ENCODE measurements around the gene COL1A2. TPM values are rescaled to one million over a fixed set of nuclear protein-coding genes. Genes with fewer than 3 reads are reported as not detected.

Gene COL1A2
- total RNA-seq, 1 donor from 2014 or later: 170 TPM

GRCh38 chr7:94452239-94452638 lies 57.5 kb downstream of the COL1A2 start:
- DNase-seq (ENCODE audit: low spot score): no peak
- intact Hi-C loops (cut with DNase I): loop anchor here (5.0 kb wide), 1 partner anchor 205 kb away; the partner anchor contains the start of gene SGCE

GRCh38 chr7:94453898-94454297 lies 59.2 kb downstream of the COL1A2 start:
- no peak for DNase-seq (ENCODE audit: low spot score)
- intact Hi-C loops (cut with DNase I): loop anchor here (5.0 kb wide), 1 partner anchor 203 kb away; the partner anchor contains the start of gene SGCE

GRCh38 chr7:94458041-94458440 lies 63.3 kb downstream of the COL1A2 start:
- intact Hi-C loops (cut with DNase I): no loop called here
- DNase-seq (ENCODE audit: low spot score): no peak

- no peak for DNase-seq (ENCODE audit: low spot score)
- intact Hi-C loops (cut with DNase I): no loop called here
Observed at GRCh38 chr7:94466516-94466915, 71.8 kb downstream of the COL1A2 start.

GRCh38 chr7:94471604-94472003 lies 76.9 kb downstream of the COL1A2 start:
- intact Hi-C loops (cut with DNase I): loop anchor here (10.0 kb wide), 1 partner anchor 63 kb away; no protein-coding TSS in a partner anchor
- DNase-seq (ENCODE audit: low spot score): no peak

- intact Hi-C loops (cut with DNase I): loop anchor here (10.0 kb wide), 1 partner anchor 62 kb away; no protein-coding TSS in a partner anchor
- no peak for DNase-seq (ENCODE audit: low spot score)
Observed at GRCh38 chr7:94472608-94473007, 77.9 kb downstream of the COL1A2 start.

GRCh38 chr7:94476251-94476840 lies 81.7 kb downstream of the COL1A2 start:
- DNase-seq (ENCODE audit: low spot score): no peak
- intact Hi-C loops (cut with DNase I): loop anchor here (10.0 kb wide), 1 partner anchor 58 kb away; no protein-coding TSS in a partner anchor

GRCh38 chr7:94477878-94478277 lies 83.2 kb downstream of the COL1A2 start:
- intact Hi-C loops (cut with DNase I): loop anchor here (10.0 kb wide), 1 partner anchor 57 kb away; no protein-coding TSS in a partner anchor
- DNase-seq (ENCODE audit: low spot score): no peak

GRCh38 chr7:94478648-94479214 lies 84.0 kb downstream of the COL1A2 start:
- intact Hi-C loops (cut with DNase I): loop anchor here (10.0 kb wide), 1 partner anchor 56 kb away; no protein-coding TSS in a partner anchor
- no peak for DNase-seq (ENCODE audit: low spot score)

Other genes with a start within 250 kb of the COL1A2 start
- gene CASD1, start 114.9 kb downstream of the COL1A2 start, total RNA-seq: 20.7 TPM